Stomach (tissue), 9 donors: ENCODE measurements around the gene DCLRE1C. TPM values are rescaled to one million over a fixed set of nuclear protein-coding genes. Genes with fewer than 3 reads are reported as not detected.

Source experiments
- DNase-seq, 2 donors: peaks; one replicate each; pipeline versions ENCODE4 v3.0.0 to v3.0.0-alpha.2; 2013 to 2019
- H3K27ac ChIP-seq, 5 donors: fragments of 200-600 bp in 4 of 5; sonication (generic) in 4 of 5; one replicate each; pipeline ENCODE4 v1.5.1; 2013 to 2019; ENCODE audit warnings: mild to moderate bottlenecking in 1 of 5, moderate library complexity in 1 of 5
- H3K27me3 ChIP-seq, 3 donors: fragments of 200-600 bp; sonication (generic); one replicate each; pipeline ENCODE4 v1.5.1; 2017 to 2019; ENCODE audit warnings: mixed run types in 1 of 3
- H3K36me3 ChIP-seq, 4 donors: fragments of 200-600 bp; sonication (generic); 1 replicate in 3 of 4; 2 replicates in 1 of 4; pipeline ENCODE4 v1.5.1; 2016 to 2019
- H3K4me1 ChIP-seq, 4 donors: fragments of 200-600 bp; sonication (generic); one replicate each; pipeline ENCODE4 v1.5.1; 2016 to 2019
- H3K4me3 ChIP-seq, 4 donors: fragments of 200-600 bp; sonication (generic) in 3 of 4; one replicate each; pipeline ENCODE4 v1.5.1; 2016 to 2019; ENCODE audit warnings: mild to moderate bottlenecking in 1 of 4
- H3K9me3 ChIP-seq, 4 donors: fragments of 200-600 bp; sonication (generic); one replicate each; pipeline ENCODE4 v1.5.1; 2016 to 2019
- EP300 ChIP-seq: sonication (generic); formaldehyde crosslinking; IDR thresholded peaks from one replicate; pipeline ENCODE4 v1.6.1; 2017; ENCODE audit warnings: antibody characterized with exemption
- POLR2A ChIP-seq, 4 donors: fragments of 450-650 bp; IDR thresholded peaks; one replicate each; pipeline ENCODE4 v1.6.1; 2016; ENCODE audit warnings: antibody characterized with exemption in 4 of 4, control low read depth in 2 of 4, mild to moderate bottlenecking in 1 of 4, moderate library complexity in 1 of 4
- POLR2AphosphoS5 ChIP-seq, 3 donors: sonication (generic); formaldehyde crosslinking; IDR thresholded peaks; one replicate each; pipeline ENCODE4 v1.6.1; 2016; ENCODE audit warnings: antibody characterized with exemption in 3 of 3
- WGBS, 5 donors: extraction: QIAGEN DNeasy Blood & Tissue Kit in 3 of 5; methylation state at CpG; one replicate each; pipeline versions ENCODE4 v1.1.5 to v1.1.7; 2013 to 2018; 5-methylcytosine and 5-hydroxymethylcytosine counted together
- intact Hi-C: fragments of 100-400 bp; cut with DNase I; formaldehyde crosslinking; loops from one replicate; pipeline ENCODE4 v1.15.1; 2023; ENCODE audit warnings: low total_unique reads
- polyA plus RNA-seq, 3 donors: library from polyadenylated mRNA; stranded (reverse); fragments of 200-250 nt; gene quantifications; one replicate each; pipeline ENCODE4 v1.2.3, GENCODE V29; 2013
- total RNA-seq, 5 donors: library from RNA; depleted of rRNA; stranded (reverse); fragments of >200 nt; gene quantifications; one replicate each; pipeline versions ENCODE4 v1.1.0 to v1.2.3, GENCODE V29; 2014 to 2016
- TF ChIP-seq, protein P1 (sequence below), 7 experiments: fragments of 450-650 bp in 4 of 7; fragments of 200-600 bp in 3 of 7; sonication (generic) in 3 of 7; IDR thresholded peaks; one replicate each; pipeline ENCODE4 v1.5.1; 2016 to 2019; ENCODE audit warnings: antibody characterized with exemption in 7 of 7, control low read depth in 2 of 7, mild to moderate bottlenecking in 1 of 7
- donor health status: healthy with polysubstance abuse.
- donor health status: Bipolar disorder and iron deficiency.
- donor health status: healthy.

DCLRE1C gene
- total and polyA plus RNA-seq, 8 donors = 3.1 to 27.4 (median 7.7) TPM

DNA sequence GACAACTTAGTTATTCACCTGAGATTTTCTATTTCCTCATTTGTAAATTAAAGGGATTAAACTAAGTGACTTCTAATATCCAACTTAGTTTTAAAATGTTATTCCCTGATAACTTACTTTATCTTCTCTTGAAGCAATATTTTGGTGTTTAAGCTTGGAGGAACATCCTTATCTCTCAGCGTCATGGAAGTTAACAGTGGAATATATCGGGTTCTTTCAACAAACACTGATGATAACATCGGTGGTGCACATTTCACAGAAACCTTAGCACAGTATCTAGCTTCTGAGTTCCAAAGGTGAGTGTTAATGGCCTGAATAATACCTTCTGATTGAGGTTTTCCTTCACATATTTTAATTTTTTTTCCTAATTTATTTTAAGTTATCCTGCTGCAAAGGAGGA, 101.7 kb downstream of the DCLRE1C start:
- intact Hi-C loops = no loop called here
- no peak for DNase-seq
- H3K4me3 ChIP-seq = no peak overlapping the region
- H3K27me3 ChIP-seq = no peaks in the 10 kb centered on the region
- H3K36me3 ChIP-seq = peaks cover 0 to 75% (median 59%) of the 10 kb centered on the region in 4 donors
- H3K9me3 ChIP-seq = no peaks in the 10 kb centered on the region
- H3K27ac ChIP-seq = no peak overlapping the region
- no peaks in the 10 kb centered on the region for H3K4me1 ChIP-seq
- WGBS, 5 donors = 29 to 58% (median 51%) methylated on average over 3 of the region's 3 CpGs
- TF ChIP-seq, protein P1, sequence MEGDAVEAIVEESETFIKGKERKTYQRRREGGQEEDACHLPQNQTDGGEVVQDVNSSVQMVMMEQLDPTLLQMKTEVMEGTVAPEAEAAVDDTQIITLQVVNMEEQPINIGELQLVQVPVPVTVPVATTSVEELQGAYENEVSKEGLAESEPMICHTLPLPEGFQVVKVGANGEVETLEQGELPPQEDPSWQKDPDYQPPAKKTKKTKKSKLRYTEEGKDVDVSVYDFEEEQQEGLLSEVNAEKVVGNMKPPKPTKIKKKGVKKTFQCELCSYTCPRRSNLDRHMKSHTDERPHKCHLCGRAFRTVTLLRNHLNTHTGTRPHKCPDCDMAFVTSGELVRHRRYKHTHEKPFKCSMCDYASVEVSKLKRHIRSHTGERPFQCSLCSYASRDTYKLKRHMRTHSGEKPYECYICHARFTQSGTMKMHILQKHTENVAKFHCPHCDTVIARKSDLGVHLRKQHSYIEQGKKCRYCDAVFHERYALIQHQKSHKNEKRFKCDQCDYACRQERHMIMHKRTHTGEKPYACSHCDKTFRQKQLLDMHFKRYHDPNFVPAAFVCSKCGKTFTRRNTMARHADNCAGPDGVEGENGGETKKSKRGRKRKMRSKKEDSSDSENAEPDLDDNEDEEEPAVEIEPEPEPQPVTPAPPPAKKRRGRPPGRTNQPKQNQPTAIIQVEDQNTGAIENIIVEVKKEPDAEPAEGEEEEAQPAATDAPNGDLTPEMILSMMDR (IDR thresholded peaks at IDR 0.05) = no peak
- no peak for TF ChIP-seq POLR2A (IDR thresholded peaks at IDR 0.05)
- no peak for TF ChIP-seq POLR2AphosphoS5 (IDR thresholded peaks at IDR 0.05)
- TF ChIP-seq EP300 = no peak

Other genes with a start within 250 kb of the DCLRE1C start
- gene FAM107B, start 179.2 kb downstream of the DCLRE1C start, total RNA-seq = 100 to 1,000 TPM in 3 of 5 donors, 10 to 100 TPM in 2; 18.7 to 397 (median 205) TPM
- gene FAM107B, start 179.2 kb downstream of the DCLRE1C start, polyA plus RNA-seq = 100 to 1,000 TPM in 2 of 3 donors, 10 to 100 TPM in 1; 31.4 to 162 (median 158) TPM
- gene CDNF, start 116.1 kb downstream of the DCLRE1C start, total RNA-seq = 100 to 1,000 TPM in 1 of 5 donors, 1 to 10 TPM in 1, not detected in 3; 4.2 to 212 TPM
- 1 to 10 TPM in 2 of 3 donors, under 1 TPM in 1; 0.75 to 4.1 (median 1.1) TPM for gene CDNF, start 116.1 kb downstream of the DCLRE1C start, polyA plus RNA-seq
- gene HSPA14, start 115.8 kb downstream of the DCLRE1C start, total RNA-seq = 10 to 100 TPM in 3 of 5 donors, 1 to 10 TPM in 1, not detected in 1; 1.2 to 25.9 (median 19.3) TPM
- 10 to 100 TPM; 11.1 to 16.3 (median 11.5) TPM for gene HSPA14, start 115.8 kb downstream of the DCLRE1C start, polyA plus RNA-seq
- 10 to 100 TPM in 4 of 5 donors, under 1 TPM in 1; under 0.01 to 84.8 (median 14.5) TPM for gene MSANTD7, start 115.8 kb downstream of the DCLRE1C start, total RNA-seq
- gene MSANTD7, start 115.8 kb downstream of the DCLRE1C start, polyA plus RNA-seq = 1 to 10 TPM; 3.1 to 4.4 (median 3.5) TPM
- gene SUV39H2, start 75.2 kb downstream of the DCLRE1C start, total RNA-seq = 10 to 100 TPM in 3 of 5 donors, 1 to 10 TPM in 1, under 1 TPM in 1; 0.58 to 68.3 (median 12.1) TPM
- 1 to 10 TPM; 1.9 to 5.4 (median 3.2) TPM for gene SUV39H2, start 75.2 kb downstream of the DCLRE1C start, polyA plus RNA-seq
- gene MEIG1, start 5.3 kb upstream of the DCLRE1C start, total RNA-seq = not detected
- under 1 TPM in 1 of 3 donors, not detected in 2; 0.58 TPM for gene MEIG1, start 5.3 kb upstream of the DCLRE1C start, polyA plus RNA-seq
- gene OLAH, start 89.8 kb upstream of the DCLRE1C start, total RNA-seq = not detected
- gene OLAH, start 89.8 kb upstream of the DCLRE1C start, polyA plus RNA-seq = 1 to 10 TPM in 1 of 3 donors, under 1 TPM in 1, not detected in 1; 0.53 to 1.6 TPM
- gene ACBD7, start 134.7 kb upstream of the DCLRE1C start, total RNA-seq = 1 to 10 TPM in 2 of 5 donors, not detected in 3; 2.2 to 6.4 TPM
- not detected for gene ACBD7, start 134.7 kb upstream of the DCLRE1C start, polyA plus RNA-seq
- 10 to 100 TPM in 2 of 5 donors, 1 to 10 TPM in 2, not detected in 1; 4.5 to 29.4 (median 18.9) TPM for gene RPP38, start 143.3 kb upstream of the DCLRE1C start, total RNA-seq
- gene RPP38, start 143.3 kb upstream of the DCLRE1C start, polyA plus RNA-seq = 10 to 100 TPM; 17.9 to 22.3 (median 19.6) TPM
- gene NMT2, start 214.6 kb upstream of the DCLRE1C start, total RNA-seq = 100 to 1,000 TPM in 1 of 5 donors, 10 to 100 TPM in 3, 1 to 10 TPM in 1; 6.1 to 107 (median 12.9) TPM
- gene NMT2, start 214.6 kb upstream of the DCLRE1C start, polyA plus RNA-seq = 1 to 10 TPM; 5.5 to 7.6 (median 6.9) TPM